Activated T-helper 1 cell treated with anti-CD3 and anti-CD28 coated beads, Interleukin-12 subunit alpha, Interleukin-12 subunit beta, Interleukin-2, Interleukin-4 antibody, amounts not matched to agents 30 ng/mL and 10 ng/mL and 1 ng/mL, durations not matched to agents 14 hours and 24 hours and 36 hours (primary cell): Measurements from ENCODE around the gene PSMB1. TPM values are rescaled to one million over a fixed set of nuclear protein-coding genes. Genes with fewer than 3 reads are reported as not detected.
"Not testable (repeated sequence)": the region's sequence is repeated elsewhere in the genome, so short reads cannot be mapped to it uniquely, and the experiment has no call there.

Experiments used
- DNase-seq: peaks from one replicate; pipeline ENCODE4 v3.0.0; 2021; ENCODE audit warnings: low spot score
- H3K27ac Mint-ChIP-seq: one replicate; pipeline ENCODE4 v1.8.0; 2021; ENCODE audit warnings: mild to moderate bottlenecking, mixed read lengths
- H3K27me3 Mint-ChIP-seq: one replicate; pipeline ENCODE4 v1.8.0; 2022; ENCODE audit warnings: mild to moderate bottlenecking, moderate library complexity, mixed read lengths; ENCODE audit not compliant: insufficient read depth
- H3K36me3 Mint-ChIP-seq: one replicate; pipeline ENCODE4 v1.8.0; 2021; ENCODE audit warnings: low read depth, mixed read lengths
- H3K4me1 Mint-ChIP-seq: one replicate; pipeline ENCODE4 v1.8.0; 2021; ENCODE audit warnings: low read depth, mixed read lengths
- H3K4me3 Mint-ChIP-seq: one replicate; pipeline ENCODE4 v1.8.0; 2021; ENCODE audit warnings: mild to moderate bottlenecking, moderate library complexity, mixed read lengths
- H3K9me3 Mint-ChIP-seq: one replicate; pipeline ENCODE4 v1.8.0; 2021; ENCODE audit warnings: mixed read lengths
- intact Hi-C: fragments of 100-400 bp; cut with micrococcal nuclease; formaldehyde crosslinking; loops from one replicate; pipeline ENCODE4 v1.15.1; 2024
- total RNA-seq: library from RNA; stranded (reverse); gene quantifications from 2 replicates; pipeline ENCODE4 v1.2.3, GENCODE V29; 2022

The PSMB1 gene
- total RNA-seq, 1 donor from 2014 or later = 265 TPM

DNA sequence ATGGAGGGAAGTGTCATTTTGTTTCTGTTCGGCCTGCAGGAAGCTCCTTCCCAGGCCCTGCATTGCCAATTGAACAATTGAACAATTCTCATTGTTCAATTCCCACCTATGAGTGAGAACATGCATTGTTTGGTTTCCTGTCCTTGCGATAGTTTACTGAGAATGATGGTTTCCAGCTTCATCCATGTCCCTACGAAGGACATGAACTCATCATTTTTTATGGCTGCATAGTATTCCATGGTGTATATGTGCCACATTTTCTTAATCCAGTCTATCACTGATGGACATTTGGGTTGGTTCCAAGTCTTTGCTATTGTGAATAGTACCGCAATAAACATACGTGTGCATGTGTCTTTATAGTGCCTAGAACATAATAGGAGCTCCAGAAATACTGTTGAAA is 25.1 kb downstream of the PSMB1 start:
- DNase-seq, H3K27ac Mint-ChIP-seq, H3K36me3 Mint-ChIP-seq, H3K4me1 Mint-ChIP-seq, intact Hi-C loops, H3K4me3 Mint-ChIP-seq, H3K9me3 Mint-ChIP-seq: not testable (repeated sequence)
- peaks cover 16% of the 10 kb centered on the region for H3K27me3 Mint-ChIP-seq

GRCh38 chr6:170525795-170526194 is 27.3 kb downstream of the PSMB1 start:
- no peaks in the 10 kb centered on the region for H3K9me3 Mint-ChIP-seq
- peaks cover 29% of the 10 kb centered on the region for H3K27me3 Mint-ChIP-seq
- DNase-seq = no peak
- H3K4me1 Mint-ChIP-seq = peaks cover 5% of the 10 kb centered on the region
- H3K27ac Mint-ChIP-seq = no peak overlapping the region
- intact Hi-C loops = no loop called here
- H3K4me3 Mint-ChIP-seq = no peak overlapping the region
- no peaks in the 10 kb centered on the region for H3K36me3 Mint-ChIP-seq

GRCh38 chr6:170524172-170524502 is 29.0 kb downstream of the PSMB1 start:
- Mint-ChIP-seq H3K27ac (no peak overlapping the region), H3K27me3 (peaks cover 46% of the 10 kb centered on the region), H3K36me3 (no peaks in the 10 kb centered on the region), H3K9me3 (no peaks in the 10 kb centered on the region), H3K4me1 (peaks cover 5% of the 10 kb centered on the region), H3K4me3 (no peak overlapping the region)
- no peak for DNase-seq
- intact Hi-C loops = no loop called here

- no peak for DNase-seq
- Mint-ChIP-seq H3K27ac (no peak overlapping the region), H3K9me3 (no peaks in the 10 kb centered on the region), H3K27me3 (peaks cover 52% of the 10 kb centered on the region), H3K4me1 (peaks cover 5% of the 10 kb centered on the region), H3K4me3 (no peak overlapping the region), H3K36me3 (no peaks in the 10 kb centered on the region)
- intact Hi-C loops = no loop called here
Measured at GRCh38 chr6:170523256-170524171, 29.6 kb downstream of the PSMB1 start.

DNA sequence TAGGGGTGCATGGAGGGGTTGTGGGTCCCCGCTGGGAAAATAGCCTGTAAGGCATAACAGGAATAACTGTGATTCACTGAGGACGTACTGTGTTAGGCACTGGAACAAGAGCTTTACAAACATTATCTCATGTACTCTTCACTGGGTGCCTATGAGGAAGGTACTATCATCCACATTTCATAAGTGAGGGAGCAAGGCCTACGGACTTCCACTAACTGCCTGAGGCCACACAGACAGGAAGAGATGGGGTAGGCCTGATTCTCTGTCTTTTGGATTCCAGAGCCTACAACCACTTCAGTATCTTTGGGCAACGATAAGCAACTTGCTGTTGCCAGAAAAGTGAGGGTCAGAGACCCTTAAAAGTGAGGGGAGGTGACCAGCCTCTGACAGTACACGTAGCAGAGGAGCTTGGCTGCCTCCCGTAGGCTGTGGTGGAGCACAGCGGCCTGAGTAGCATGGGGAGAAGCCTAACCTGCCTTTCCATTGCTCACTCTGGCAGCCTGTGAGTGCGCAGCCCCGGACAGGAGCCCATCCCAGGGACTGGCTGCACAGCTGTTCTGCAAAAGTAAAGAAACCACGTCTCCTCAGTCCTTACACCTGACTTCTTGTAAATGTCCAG is 30.4 kb downstream of the PSMB1 start:
- H3K4me1 Mint-ChIP-seq = peaks cover 5% of the 10 kb centered on the region

DNA sequence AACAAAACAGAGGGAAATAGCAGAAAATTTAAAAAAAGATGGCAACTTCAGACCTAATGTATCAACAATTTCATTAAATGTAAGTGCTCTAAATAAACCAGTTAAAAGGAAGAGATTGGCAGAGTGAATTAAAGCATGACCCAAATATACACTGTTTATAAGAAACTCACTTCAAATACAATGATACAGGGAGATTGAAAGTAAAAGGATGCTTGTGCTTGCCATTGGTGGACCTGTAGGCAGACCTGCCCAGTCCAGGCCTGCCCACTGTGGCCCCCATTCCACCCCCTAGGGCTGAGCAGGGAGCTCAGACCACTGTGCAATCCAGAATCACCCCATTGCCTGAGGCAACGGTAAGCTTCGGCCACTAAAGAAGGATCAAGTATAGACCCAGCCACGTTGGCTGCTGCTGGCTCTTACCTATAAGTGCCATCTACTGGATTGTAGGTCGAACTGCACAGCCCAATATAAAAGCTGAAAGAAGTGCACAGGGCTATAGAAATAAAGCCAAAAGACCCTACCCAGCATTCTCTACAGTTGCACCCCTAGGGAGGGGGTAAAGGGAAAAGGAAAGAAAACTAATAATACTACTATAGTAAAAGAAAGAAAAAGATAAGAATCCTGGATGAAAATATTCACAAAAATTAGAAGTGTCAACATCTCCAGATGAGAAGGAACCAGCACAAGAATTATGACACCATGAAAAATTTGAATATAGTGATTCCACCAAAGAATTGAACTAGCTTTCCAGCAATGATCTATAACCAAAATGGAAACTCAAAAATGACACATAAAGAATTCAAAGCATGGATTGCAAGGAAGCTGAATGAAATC is 36.1 kb downstream of the PSMB1 start:
- intact Hi-C loops = loop anchor here (1.0 to 5.0 kb wide), 7 partner anchors 210 to 1622 kb away; partner anchors contain the start of genes DLL1 and FAM120B
- Mint-ChIP-seq H3K4me1 (no peaks in the 10 kb centered on the region), H3K4me3 (peak overlapping the region; percentile 43), H3K9me3 (no peaks in the 10 kb centered on the region), H3K27me3 (peaks cover 65% of the 10 kb centered on the region), H3K36me3 (no peaks in the 10 kb centered on the region), H3K27ac (no peak overlapping the region)
- peak; percentile 8 for DNase-seq

More for the DNA sequence above, 30.4 kb downstream of the PSMB1 start:
- Mint-ChIP-seq H3K9me3 (no peaks in the 10 kb centered on the region), H3K27ac (no peak overlapping the region), H3K27me3 (peaks cover 59% of the 10 kb centered on the region), H3K36me3 (no peaks in the 10 kb centered on the region), H3K4me3 (no peak overlapping the region)
- intact Hi-C loops = no loop called here
- DNase-seq = no peak

DNA sequence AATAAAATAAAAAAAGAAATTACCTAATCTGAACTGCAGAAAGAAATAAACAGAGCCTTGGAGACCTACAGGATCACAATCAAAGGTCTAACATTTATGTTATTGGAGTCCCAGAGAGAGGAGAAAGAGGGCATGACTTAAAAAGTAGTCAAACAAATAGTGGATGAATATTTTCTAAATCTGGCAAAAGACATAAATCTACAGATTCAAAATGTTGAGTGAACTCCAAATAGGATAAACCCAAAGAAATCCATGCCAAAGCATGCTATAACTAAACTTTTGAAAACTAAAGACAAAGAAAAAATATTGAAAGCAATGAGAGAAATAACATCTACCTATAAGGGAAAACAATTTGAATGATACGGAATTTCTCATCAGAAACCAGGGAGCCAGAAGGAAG is 38.2 kb downstream of the PSMB1 start:
- Mint-ChIP-seq H3K36me3 (no peaks in the 10 kb centered on the region), H3K27me3 (peaks cover 46% of the 10 kb centered on the region), H3K9me3 (no peaks in the 10 kb centered on the region), H3K4me1 (no peaks in the 10 kb centered on the region), H3K4me3 (no peak overlapping the region), H3K27ac (no peak overlapping the region)
- no peak for DNase-seq
- intact Hi-C loops = loop anchor here (5.0 kb wide), 2 partner anchors 208 to 223 kb away; partner anchors contain the start of genes DLL1 and FAM120B

- Mint-ChIP-seq H3K36me3 (no peaks in the 10 kb centered on the region), H3K4me1 (no peaks in the 10 kb centered on the region), H3K9me3 (no peaks in the 10 kb centered on the region), H3K27ac (no peak overlapping the region), H3K27me3 (peaks cover 24% of the 10 kb centered on the region), H3K4me3 (no peak overlapping the region)
- intact Hi-C loops = no loop called here
- DNase-seq = no peak
Measured at GRCh38 chr6:170512249-170512648, 40.9 kb downstream of the PSMB1 start.

DNA sequence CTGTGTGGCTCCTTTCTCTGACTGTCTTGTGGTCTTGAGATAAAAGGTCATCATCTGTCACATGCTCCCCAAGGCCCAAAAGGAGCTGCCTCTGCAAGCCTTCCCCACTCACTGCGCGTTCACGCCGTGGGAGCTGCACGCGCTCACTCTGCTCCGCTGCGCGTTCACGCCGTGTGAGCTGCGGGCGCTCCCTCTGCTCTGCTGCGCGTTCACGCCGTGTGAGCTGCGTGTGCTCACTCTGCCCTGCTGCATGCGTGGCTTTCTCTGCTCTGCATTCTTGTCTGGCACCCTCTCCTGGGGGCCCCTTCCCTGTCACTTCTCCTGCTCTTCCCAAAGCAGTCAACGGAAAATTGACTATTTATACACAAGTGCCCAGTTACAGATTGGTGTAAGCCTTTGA is 42.5 kb downstream of the PSMB1 start:
- H3K4me3 Mint-ChIP-seq = no peak overlapping the region
- peaks cover 17% of the 10 kb centered on the region for H3K27me3 Mint-ChIP-seq
- no peaks in the 10 kb centered on the region for H3K36me3 Mint-ChIP-seq
- DNase-seq = no peak
- H3K9me3 Mint-ChIP-seq = no peaks in the 10 kb centered on the region
- intact Hi-C loops = no loop called here
- no peaks in the 10 kb centered on the region for H3K4me1 Mint-ChIP-seq
- H3K27ac Mint-ChIP-seq = no peak overlapping the region

DNA sequence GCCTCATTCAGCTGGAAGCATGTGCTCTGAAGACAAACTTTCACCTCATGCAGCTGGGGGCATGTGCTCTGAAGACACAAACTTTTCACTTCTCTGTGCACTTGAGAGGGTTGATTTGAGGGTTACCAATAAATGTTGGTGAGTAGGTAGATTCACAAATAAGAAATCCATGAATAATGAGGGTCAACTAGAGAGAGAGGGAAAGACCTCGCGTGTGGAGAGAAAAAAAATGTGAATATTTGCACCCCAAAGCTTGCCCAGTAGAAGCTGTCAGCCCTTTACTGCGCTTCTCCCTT is 43.4 kb downstream of the PSMB1 start:
- Mint-ChIP-seq H3K27me3 (peaks cover 18% of the 10 kb centered on the region), H3K4me1 (no peaks in the 10 kb centered on the region), H3K27ac (no peak overlapping the region), H3K36me3 (no peaks in the 10 kb centered on the region), H3K4me3 (no peak overlapping the region), H3K9me3 (no peaks in the 10 kb centered on the region)
- intact Hi-C loops = no loop called here
- no peak for DNase-seq

- DNase-seq, H3K4me1 Mint-ChIP-seq, H3K4me3 Mint-ChIP-seq, H3K27ac Mint-ChIP-seq, H3K36me3 Mint-ChIP-seq, H3K9me3 Mint-ChIP-seq, intact Hi-C loops: not testable (repeated sequence)
- H3K27me3 Mint-ChIP-seq = peaks cover 18% of the 10 kb centered on the region
Measured at GRCh38 chr6:170508892-170509722, 44.0 kb downstream of the PSMB1 start.

DNA sequence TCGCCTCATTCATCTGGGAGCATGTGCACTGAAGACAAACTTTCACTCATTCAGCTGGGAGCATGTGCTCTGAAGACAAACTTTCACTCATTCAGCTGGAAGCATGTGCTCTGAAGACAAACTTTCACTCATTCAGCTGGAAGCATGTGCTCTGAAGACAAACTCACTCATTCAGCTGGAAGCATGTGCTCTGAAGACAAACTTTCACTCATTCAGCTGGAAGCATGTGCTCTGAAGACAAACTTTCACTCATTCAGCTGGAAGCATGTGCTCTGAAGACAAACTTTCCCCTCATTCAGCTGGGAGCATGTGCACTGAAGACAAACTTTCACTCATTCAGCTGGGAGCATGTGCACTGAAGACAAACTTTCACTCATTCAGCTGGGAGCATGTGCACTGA is 44.8 kb downstream of the PSMB1 start:
- H3K27ac Mint-ChIP-seq, H3K4me3 Mint-ChIP-seq, H3K36me3 Mint-ChIP-seq, H3K9me3 Mint-ChIP-seq, intact Hi-C loops, DNase-seq, H3K4me1 Mint-ChIP-seq: not testable (repeated sequence)
- H3K27me3 Mint-ChIP-seq = peaks cover 14% of the 10 kb centered on the region
